ENCODE results near the gene SPATS2L.

Gene SPATS2L

DNA sequence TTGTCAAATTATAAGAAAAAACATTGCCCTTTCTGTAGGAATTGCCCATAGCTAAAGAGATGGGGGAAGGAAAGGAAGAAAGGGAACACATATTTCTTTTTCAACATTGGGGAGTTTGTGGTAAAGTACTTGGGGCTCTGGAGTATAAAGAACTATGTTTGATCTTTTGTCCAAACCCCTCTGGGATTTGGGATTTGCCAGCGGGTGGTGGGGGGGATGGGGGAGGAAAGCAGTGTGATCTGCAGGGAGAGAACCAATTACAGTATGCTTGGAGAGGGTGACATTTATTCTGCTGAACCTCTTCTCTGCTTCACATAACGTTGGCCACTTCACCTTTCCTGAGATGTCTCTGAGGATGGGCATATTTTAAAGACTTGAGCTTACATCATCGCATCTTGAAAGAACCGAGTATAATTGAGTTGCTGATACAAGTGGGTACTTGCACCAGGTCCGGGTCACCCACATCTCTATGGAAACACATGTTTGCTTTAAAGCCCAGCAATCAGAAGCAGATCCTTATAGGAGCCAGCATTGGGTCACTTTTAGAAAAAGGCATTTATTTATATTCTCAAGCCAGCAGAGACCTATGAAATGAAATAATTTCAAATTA, 73.1 kb downstream of the SPATS2L start:
- peak; percentile 31 to 93 (median 55) for DNase-seq

DNA sequence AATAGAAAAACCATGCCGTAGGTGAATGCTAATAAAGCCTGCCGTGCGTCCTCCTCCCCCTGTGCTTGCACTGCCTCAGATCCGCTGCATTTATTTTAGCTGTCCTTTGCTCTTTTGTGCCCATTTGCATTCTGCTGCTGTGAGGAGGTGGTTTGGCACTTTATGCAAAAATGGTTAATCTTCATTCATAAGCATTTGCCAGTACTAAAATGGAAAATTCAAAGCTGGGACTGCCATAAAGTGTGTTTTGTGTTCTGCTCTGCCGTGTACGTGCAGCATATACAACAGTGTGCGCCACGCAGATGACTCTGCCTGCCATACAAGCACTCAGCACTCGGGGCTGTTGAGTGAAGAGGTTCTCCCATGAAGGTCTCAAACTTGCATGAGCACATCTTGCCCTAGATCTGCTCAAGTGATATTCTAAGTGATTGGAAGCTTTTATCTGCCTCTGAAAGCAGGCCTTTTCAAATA, 73.6 kb downstream of the SPATS2L start:
- DNase-seq, result peak in 2 of 3 experiments; percentile 40 to 80

DNA sequence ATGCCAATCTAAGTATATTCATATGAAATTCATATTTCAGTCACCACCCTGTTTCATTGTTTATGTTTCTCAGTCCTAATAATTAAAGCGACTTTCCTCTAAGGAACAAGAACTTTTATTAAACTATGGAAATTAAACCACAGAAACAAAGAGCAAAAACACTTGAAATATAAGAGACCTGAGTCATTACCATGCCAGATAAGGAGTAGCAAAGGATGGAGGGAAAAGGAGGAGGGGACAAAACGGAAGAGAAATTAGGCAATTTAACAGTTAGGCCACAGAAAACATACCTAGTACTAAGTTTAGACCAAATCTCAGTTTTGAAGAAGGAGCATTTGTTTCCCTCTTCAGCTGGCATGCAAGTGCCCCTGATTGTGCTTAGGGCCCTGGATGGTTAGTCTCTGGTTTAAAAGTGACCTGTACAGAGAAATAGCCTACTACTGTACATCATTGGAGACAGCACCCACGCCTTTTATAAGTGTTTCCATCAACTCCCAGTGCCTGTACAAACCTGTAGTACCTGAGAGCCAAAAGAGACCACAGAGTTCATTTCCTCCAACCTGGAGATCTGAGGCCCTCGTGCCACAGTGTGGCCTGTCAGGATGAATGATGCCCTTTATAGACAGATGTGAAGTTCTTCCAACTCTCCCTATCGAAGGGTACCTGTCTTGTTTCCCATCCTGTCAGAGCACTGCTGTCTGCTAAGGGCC, 74.5 kb downstream of the SPATS2L start:
- DNase-seq, result peak in 1 of 3 experiments; percentile 69

DNA sequence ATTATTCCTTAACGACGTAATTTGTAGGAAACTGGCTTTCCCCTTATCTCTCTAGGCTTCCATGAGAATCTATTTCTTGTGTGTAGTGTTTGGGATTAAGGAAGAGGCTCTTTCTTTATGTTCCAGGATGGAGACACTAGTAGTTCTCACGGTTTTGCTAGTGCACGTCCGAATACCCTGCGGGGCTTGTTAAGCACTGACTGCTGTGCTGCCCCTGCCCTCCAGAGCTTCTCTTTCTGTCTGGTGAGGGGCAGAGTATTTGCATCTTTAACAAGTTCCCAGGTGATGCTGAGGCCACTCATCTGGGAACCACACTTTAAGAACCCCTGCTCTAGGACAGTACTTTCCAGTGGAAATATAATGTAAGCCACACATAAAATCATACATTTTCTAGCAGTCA, 76.4 kb downstream of the SPATS2L start:
- peak in 1 of 3 experiments; percentile 17 for DNase-seq

DNA sequence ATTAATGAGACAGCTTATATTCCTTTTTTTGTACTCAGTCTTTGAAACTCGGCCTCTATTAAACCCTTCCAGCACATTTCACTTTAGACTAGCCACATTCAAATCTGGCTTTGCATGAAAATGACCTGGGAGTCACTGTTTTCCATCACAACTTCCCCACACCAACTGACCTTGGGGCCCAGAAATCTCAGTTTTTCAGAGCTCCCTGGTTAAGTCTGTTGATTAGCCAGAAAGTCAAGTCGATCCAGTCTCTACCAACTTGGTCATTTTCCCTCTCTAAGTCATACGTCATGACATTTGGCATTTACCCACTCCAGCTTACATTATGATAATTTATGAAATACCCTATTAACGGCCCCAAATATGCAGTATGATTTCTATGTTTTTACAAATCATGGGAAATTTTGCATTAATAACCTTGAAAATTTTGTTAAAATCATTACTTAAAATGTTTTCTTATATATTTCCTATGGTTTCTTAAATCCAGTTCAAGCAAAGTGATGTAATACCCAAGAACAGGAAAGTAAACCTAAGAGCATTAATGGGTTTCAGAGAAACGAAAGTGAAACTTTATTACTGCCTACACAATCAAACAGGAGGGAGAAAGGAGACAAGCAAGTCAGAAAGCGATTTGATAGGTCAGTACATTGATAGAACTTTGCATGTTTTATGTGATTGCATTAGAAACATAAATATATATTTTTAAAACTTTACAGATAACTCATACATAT, 77.1 kb downstream of the SPATS2L start:
- DNase-seq, result peak in 1 of 3 experiments; percentile 33

DNA sequence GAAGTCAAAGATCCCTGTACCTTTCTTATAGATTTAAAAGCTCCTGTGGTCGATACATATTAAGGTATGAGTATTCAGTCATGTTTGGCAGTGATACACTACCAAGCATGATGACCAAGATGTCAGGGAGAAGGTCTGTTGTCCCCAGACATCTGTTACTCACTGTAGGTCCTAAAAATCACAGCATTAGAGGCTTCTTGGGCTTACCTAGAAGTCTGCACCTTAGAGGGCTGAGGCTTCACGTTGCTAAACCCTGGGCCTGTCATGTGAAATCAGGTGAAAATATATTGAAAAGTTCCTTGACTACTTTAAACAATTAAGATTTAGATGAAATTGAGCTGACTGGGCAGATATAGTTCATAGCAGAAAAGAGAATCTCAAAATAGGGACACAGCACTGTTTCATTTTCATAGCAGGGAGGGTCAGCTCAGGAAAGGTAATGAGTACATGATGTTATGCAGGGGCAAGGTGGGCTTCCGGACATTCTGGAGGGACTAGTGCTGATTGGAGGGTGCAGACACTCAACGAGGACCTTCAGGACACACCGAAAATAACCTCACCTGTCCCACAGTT, 78.7 kb downstream of the SPATS2L start:
- DNase-seq, result no peak

DNA sequence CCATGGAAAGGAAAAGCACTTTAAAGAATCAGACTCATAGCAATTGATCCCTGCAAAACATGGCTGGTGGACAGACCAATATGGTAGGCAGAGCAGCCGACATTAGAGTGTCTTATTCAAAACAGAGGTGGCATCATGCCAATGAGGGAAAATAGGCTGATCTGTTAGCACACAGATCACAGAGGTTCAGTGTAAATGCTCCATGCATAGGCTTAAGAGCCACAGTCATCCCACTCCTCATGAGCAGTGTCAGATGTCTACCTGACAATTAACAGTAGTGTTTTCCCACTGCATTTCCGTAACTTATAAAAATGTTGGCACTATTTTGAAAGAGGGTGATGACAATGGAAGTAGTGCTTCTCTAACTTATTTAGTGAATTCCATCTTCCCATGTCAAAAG, 86.7 kb downstream of the SPATS2L start:
- peak in 1 of 3 experiments; percentile 36 for DNase-seq

DNA sequence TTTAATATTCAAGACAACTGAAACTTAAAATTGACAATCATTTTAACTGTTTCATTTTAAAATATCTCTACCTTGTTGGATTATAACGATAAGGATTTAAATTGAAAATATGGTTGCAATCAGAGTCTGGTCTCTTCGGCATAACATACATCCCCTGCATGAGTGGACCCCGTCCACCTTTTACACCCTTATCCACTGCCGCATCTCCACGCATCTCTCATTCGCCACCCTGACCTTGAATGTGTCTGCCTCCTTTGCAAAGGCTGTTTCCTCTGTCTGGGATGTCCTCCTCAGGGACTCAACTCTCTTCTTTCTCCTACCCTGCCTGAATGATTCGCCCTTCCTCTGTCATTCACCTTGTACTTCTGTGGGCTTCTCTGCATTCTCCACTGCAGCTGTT, 87.6 kb downstream of the SPATS2L start:
- no peak for DNase-seq

DNA sequence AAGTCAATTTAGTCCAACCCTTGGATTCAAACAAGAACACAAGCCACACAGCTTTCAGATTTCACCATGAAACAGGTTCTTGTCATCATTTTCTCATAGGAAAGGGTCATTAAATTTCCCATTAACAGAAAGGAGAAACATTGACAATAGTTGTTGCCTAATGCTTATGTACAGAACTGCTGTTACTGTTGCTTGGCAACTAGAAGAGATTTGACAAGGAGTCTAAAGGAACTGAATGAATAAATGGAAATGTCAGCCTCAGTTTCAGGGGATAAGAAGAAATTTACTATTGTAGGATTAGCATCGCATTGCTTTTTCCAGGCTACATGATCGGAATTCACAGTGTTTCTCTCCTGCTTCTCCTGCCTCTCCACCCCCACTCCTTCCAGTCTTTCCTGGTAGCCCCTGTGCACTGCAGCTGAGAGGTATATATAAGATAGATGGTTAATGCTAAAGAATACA, 90.3 kb downstream of the SPATS2L start:
- peak in 2 of 3 experiments; percentile 18 to 60 for DNase-seq

DNA sequence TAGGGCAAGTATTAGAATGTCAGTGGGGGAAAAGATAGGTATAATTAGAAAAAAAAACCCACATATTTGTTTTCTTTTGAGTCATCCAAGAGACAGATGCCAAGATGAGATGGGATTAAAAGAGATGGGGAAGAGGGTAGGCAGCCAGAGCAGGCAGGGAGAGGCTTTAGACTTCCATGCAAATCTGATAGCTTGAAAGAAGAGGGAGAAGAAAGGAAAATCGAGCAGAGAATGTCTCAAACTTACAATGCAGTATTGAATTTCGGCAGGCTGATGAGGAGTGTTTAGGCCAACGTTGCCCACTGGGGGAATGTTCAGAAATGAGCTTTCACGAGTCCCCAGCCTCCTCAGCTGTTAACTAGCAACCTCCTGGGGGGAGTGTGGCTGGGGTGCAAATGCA, 91.3 kb downstream of the SPATS2L start:
- no peak for DNase-seq

DNA sequence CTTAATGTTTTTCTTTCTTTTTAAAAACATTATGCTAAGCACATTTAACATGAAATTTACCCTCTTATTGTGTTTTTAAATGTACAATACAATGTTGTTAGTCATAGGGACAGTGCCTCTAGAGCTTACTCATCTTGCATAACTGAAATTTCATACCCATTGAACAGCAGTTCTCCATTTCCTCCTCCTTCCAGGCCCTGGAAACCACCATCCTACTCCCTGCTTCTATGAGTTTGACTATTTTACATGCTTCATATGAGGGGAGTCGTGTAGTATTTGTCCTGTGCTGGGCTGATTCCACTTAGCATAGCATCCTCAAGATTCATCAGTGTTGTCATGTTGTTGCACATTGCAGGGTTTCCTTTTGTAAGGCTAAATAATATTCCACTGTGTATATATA, 92.6 kb downstream of the SPATS2L start:
- DNase-seq, result no peak

DNA sequence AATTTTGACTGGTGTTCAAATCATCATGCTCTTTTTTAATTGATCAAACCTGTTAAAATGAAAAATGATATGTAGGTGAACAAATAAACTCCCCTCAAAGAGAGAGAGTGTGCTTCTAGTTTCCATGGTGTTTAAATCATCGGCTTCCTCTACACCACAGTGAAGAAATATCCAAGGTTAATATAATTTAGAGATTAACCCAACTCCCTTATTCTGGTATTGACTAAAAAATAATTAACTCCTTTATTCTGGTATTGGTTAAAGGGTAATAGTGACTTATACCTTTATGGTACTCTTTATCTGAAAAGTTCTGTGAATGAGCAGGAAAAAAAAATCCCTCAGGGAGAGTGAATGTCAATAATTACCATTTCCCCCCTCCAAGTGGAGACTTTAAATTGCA, 93.1 kb downstream of the SPATS2L start:
- DNase-seq, result no peak

DNA sequence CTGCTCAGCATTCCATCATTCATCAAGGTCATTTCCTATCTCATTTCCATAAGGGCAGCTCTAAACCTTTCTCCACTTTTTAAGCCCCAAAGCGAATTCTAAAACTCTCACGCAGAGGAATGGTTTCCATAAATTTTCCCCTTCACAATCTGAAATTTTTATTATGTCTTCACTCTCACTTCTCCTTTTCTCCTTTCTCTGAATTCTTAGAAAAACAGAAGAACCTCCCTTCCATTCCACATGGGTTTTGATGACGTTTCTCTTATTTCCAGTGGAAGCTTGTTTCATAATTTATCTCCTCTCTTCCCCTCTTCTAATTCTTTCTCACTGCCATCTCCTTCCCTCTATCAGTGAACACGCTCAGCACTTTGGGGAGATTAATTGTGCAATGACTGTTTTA, 97.3 kb downstream of the SPATS2L start:
- DNase-seq, result no peak

DNA sequence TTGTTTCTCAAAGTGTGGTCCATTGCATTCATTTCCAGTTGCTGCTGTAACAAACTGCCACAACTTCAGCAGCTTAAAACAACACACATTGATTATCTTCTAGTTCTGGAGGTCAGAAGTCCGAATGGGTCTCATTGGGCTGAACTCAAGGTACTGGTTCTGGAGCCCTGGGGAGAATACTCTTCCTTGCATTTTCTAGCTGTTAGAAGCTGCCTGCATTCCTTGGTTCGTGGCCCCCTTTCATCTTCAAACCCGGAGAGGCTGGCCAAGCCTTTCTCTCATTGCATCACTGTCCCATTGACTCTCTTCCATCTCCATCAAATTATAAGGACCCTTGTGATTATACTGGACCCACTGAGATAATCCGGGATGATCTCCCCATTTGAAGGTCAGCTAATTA, 98.1 kb downstream of the SPATS2L start:
- no peak for DNase-seq

DNA sequence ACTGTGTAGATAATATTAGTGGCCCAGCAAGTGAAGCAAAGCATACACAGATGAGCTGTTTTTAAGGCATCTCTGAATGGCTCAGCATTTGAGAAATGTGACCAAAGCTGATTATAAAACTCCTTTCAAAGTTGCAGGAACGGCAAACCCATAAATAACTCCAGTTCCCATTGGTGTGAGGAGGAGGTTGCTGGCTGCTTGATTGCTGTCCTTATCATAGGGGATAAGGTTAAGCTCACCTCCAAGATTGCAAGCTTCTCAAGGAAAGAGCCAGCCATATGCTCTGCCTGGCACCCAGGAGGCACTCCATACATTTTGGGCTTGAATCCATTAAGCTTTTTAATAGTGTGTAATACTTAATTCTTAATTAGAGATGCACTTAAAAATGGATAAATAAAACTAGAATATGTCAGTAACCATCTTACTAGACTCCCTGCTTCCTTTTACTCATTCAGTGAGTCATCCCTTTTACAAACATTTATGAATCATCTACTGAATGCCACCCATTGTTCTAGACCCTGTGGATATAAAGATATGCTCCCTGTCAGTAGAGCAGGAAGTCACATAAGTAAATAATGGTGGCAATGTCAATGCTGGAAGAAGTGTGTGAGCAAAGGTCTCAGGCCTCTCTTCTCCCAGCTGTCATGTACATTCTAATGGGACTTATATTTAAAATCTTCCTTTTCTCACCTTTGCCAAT, 99.3 kb downstream of the SPATS2L start:
- peak in 2 of 3 experiments; percentile 13 to 48 for DNase-seq

DNA sequence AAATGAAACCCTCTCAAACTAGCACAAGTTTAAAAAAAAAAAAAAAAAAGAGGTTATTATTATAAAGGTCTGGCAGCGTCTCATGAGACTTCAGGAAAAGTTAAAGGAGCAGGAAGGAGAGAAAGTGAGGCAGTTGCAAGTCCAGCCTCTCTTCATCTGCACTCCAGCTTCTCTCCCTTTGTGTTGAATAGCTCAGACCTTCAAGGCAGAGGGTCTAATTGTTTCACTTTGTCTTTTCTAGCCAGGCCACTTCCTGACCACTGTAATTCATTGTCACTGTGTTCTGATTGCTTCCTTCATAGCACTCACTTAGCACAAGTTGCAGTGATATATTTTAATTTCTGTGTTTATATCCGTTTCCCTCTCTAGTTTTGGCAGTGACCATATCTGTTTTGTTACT, 99.9 kb downstream of the SPATS2L start:
- DNase-seq, result peak in 1 of 3 experiments; percentile 9

DNA sequence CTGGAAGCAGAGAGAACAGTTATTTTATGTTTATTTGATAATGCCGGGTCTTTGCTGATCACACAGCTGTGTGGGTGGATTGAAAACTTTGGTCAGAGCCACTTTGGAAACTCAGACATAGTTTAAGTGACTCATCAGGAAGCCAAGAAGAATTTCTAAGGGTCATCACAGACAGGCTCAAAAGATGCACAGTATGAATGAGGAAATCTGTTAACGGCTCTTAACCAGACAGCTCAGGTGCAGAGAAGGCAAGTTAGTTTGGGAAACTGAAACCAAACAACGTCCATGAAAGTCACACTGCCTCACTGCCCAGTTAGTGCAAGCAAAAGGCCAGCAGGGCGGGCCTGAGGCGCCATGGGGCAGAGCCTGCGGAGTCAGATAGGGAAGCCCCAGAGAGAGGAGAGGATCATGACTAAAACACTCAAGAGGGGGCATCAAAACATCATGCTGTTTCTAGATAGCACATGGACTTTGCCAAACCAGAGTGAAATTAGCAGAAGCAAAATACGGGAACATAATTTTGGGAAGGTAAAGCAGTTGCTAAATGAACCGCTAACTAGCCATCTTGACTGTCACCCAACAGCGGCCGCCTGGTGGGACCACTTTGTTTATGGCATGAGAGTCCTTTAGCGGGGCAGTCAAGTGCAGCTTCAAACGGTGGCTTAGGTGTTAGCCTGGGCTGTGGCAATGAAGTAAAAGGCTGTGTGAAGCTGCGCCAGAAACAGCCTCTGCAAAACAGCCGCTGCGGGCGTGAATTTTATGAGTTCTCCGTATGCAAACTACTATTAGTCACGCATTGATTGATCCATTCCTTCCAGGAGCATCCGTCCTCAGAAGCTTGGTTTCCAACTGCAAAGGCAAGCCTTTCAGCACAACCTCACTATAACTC, 102.2 kb downstream of the SPATS2L start:
- peak in 1 of 3 experiments; percentile 76 for DNase-seq

DNA sequence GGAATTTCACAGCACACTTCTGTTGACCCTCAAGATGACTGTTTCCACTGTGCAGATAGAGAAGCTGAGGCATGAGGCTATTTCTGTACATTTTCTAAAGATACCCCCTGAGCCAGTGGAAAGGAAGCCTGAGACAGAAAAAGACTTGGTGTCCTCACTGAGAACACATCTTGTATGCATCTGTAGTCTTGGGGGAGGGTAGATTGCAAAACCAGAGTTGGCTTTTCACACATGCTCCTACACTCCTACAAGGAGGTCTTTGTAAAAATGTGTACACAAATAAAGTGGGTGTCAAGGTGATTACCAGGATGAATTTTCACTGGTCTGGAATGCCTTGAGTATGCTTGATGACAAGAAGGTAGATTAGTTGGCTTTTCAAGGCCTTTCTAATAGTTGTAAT, 105.3 kb downstream of the SPATS2L start:
- no peak for DNase-seq

DNA sequence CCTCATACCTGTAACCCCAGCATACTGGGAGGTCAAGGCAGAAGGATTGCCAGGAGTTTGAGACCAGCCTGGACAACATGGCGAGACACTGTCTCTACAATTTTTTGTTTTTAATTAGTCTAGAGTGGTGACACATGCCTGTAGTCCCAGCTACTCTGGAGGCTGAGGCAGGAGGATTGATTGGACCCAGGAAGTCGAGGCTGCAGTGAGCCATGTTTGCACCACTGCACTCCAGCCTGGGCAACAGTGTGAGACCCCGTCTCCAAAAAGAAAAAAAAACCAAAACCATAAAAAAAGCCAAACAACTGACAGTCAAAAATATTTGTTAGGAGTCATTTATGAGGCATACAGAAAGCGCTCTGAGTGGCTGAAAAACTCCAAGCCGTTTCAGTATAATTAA, 107.9 kb downstream of the SPATS2L start:
- DNase-seq, result no peak

DNA sequence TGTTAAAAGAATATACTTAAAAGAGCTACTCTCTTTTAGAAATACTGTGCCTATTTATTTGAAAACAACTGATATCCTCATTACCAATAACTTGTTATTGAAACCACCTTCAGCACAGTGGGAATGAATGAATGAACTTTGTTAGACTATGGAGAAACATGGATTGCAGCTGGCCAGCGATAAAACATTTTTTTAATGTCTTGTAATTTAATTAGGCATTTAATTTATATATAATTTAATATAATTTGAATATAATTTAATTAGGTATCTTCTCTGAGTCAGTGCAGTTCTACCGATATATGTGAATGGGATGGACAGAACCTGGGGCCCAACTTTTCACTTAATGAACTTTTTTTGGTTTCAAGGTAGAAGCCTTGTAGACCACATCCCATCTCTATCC, 109.0 kb downstream of the SPATS2L start:
- no peak for DNase-seq

DNA sequence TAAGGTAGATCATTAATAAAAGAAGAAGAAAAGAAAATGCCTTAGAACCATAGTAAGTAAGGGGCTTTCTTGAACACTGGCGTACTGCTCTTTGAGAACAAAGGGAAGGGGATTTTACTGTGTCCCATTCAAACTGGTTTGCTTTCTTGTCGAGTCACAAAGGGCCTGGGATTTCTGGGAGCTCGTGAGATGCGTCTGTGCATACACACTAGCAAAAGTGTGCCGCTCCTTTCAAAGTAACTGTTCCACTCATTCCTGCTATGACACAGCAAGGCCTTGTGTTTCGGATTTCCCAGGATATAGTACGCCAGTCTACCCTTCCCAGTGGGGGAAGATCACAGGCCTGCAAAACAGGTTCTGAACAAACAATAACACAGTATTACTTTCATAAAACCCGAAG, 110.4 kb downstream of the SPATS2L start:
- no peak for DNase-seq

DNA sequence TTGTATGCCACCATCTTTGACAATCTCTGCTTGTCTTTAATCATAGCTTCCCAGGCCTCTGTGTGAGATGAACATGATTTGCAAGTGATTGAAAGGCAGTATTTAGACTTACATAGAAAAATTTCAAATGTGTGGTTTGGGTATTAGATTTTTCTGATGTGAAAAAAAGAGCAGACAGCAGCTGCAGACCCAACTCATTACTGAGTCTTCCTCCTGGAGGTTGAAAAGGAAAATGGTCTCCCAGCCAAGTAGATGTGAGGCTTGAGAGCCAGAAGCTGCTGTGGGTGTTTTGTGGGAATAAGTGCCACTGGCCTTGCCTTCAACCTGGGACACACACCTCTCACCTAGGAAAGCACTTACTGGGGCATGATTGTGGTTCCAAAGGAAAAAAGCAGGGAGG, 110.9 kb downstream of the SPATS2L start:
- no peak for DNase-seq

All from NCI-H1417 (cell line).